T-helper 2 cell treated with Interferon-gamma antibody and Interleukin-4, amounts not matched to agents 100 ng/mL and 5 ng/mL, for 36 hours (primary cell): ENCODE measurements around the gene MSI2. TPM values are rescaled to one million over a fixed set of nuclear protein-coding genes. Genes with fewer than 3 reads are reported as not detected.

Experiments
- intact Hi-C: fragments of 100-400 bp; cut with micrococcal nuclease; formaldehyde crosslinking; loops from one replicate; pipeline ENCODE4 v1.15.1; 2023
- total RNA-seq: library from RNA; stranded (reverse); gene quantifications from 2 replicates; pipeline ENCODE4 v1.2.3, GENCODE V29; 2022

The MSI2 gene
- total RNA-seq, 1 donor from 2014 or later, result 140 TPM

DNA sequence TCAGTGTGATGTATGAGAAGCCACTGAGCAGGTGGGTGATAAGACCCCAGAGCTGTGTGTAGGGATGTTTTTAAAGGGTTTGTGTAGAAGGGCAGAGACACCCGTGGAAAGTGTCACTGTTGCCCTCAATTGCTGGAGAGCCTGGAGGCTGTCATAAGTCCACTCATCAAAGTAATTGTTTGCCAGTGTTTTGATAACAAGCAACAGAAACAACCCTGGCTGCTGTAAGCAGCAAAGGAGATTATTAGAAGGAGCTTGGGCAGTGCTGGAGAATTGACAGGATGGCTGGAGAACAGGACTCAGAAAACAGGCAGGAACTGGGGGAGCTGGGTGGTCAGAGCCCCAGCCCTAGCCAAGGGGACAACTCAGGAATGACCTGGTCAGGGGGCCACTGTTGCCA lies 369.2 kb downstream of the MSI2 start:
- intact Hi-C loops, result no loop called here

DNA sequence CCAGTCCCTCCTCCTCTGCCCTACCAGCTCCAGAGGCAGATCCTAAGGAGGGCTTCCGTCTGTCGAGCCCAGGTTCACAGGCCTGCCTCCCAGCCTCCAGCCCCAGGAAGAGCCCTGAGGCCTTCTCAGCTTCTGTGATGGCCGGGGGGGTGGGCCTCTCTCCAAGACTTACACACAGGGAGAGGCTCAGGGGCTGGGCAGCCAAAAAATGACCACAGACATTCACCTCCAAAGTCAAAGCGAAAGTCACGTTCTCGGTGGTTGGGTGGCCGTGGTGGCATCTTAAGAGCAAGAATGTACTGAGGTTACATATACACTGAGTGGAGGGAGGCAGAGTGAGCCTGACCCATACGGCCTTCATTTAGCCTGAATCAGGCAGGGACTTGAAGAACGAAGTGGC lies 369.6 kb downstream of the MSI2 start:
- intact Hi-C loops, result no loop called here

DNA sequence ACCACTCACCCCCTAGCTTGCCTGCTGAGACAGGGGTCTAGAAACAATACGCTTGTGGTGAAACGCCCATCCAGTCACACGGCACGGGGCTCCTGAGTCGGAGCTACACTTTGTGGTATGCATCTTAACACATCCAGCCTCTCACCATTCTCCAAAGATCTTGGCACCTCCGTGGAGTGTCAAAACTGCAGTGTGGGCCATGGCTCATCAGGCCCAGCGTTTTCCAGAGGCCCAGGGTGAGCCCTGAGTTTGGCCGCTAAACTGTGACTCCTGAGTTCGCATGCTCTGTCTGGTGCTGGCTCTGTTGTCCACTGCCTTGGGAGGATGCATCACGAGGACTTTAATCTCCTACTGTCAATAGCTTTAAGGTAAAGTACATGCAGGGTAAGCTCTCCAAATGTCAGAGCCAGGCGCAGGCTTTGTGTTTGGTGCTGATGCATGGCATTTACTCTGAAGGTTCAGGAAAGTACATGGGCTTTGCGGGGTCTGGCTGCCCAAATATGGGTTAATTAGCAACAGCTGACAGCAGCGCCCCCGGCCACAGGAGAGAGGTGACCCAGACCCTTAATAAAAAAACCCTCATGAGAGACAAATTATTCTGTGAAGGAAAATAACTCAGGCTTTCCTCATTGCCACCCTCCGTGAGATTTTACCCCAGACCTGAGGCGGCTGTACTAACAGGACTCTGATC lies 370.3 kb downstream of the MSI2 start:
- intact Hi-C loops, result no loop called here

DNA sequence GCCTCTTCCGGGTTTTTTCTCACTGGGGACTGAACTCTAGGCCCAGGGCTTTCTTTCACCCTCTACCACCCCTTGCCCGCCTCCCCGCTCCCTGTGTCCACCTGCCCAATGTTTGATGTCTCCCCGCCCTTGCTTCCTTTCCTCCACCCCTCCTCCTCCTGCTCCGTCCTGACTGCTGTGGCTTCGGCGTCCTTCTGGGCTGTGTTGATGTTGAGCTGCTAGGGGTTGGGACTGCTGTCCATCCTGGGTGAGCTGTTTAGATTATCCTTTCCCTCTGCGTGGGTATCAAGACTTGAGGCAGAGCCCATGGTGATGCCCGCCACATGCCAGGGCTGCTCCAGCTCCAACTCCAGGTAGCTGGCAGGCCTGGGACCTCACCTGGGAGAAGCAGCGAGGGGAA lies 371.3 kb downstream of the MSI2 start:
- intact Hi-C loops, result no loop called here

DNA sequence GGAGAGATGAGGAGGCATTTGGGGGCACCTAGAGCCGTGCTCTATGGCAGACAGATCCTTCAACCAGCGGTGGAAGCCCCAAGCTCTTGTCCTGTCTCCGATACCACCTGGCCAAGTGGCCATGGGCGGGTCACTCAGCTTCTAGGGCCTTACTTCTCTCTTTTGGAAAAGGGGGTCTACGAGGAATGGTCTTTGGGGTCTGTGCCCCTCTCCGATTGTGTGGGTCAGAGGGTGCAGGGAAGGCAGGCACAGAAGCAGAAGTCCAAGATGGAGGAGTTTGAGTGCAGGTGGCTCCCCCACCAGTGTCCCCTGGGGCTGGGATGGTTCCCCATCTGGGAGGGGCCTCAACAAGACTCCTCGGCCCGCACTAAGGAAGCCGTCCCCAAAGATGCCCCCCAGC lies 372.1 kb downstream of the MSI2 start:
- intact Hi-C loops, result no loop called here

DNA sequence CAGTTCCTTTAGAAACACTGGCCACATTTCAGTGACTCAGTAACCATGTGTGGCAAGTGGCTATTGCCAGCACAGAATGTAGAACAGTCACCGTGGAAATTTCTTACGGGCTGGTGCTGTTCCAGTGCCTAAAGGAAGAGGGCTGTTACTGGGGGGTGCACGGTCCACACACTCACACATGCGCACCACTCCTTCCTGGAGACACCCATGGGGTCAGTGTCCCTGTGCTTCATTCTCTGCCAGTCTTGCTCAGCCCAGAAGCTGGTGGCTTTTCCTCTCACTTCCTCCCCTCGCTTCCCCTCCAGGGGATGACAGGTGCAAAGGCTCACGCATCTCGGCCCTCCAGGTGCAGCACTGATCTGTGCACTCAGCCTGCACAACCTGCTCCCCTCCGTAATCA lies 373.1 kb downstream of the MSI2 start:
- intact Hi-C loops, result no loop called here

DNA sequence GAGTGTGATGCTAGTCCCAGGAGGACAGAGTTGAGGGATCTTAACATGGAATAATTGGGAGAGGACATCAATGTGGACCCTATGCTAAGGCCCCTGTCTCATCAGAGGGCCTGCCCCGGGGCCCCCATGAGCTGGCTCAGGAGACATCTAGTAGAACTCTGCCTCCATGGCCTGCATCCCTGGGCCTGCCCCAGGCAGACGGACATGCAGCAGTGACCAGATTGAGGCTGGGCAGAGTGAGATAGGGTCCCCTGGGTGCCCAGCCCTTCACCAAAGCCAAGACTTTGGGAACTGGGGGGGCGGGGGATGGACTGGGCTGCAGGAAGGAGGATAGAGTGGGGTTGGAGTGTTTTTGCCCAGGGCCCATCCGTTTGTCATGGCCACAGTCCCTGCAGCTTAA lies 373.6 kb downstream of the MSI2 start:
- intact Hi-C loops, result no loop called here

DNA sequence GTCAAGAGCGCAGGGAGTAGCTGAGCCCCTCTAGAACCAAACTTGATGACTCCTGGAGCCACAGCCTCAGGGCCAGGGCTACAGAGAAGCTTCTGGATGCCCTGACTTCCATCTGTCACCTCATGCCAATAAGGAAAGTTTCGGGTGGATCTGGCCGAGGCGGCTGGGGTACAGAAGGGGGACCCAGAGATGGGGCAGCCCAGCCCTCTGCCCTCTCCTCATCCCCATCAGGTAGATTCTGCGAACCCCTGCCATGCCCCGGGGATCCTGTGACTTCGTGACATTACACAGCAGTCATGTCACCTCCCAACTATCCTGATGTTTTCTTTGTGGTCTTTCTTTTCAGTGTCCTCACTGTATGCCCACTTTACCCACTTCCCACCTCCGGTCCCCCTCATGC lies 374.4 kb downstream of the MSI2 start:
- intact Hi-C loops, result no loop called here

DNA sequence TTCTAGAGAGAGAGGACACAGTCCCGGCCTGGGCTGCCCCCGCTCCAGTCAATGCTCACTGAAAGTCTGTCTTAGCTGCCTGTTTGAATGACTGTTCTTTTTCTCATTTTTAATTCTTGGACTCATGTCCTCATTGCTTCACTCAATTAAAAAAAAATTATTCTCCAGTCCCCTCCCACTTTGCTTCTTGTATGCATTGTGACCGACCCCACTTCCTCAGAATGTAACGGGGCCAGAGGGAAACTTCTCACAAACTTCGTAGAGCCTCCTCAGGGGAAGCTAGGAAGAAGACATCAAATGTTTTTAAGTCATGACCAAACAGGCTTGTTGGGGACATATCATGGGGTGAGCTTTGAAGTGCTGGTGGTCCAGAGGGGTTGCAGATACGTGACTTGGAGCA lies 375.5 kb downstream of the MSI2 start:
- intact Hi-C loops, result no loop called here

DNA sequence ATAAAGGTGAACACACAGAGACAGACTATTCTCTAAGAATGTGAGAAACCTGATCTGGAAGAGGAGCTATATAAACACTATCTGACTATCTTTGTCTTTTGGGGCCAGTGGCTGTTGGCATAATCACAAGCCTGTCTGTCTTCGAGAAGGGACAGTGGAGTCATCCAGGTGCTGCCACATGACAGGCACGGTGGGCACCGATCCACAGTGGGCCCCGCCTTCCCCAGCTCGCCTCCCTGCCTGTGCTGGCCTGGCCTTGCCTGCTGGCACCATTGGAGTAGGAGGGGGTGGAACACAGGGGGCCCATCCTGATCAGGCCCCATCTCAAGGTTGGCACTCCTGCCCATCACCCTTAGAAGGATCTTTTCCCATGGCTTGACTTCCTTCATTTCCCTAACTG lies 376.0 kb downstream of the MSI2 start:
- intact Hi-C loops, result no loop called here

DNA sequence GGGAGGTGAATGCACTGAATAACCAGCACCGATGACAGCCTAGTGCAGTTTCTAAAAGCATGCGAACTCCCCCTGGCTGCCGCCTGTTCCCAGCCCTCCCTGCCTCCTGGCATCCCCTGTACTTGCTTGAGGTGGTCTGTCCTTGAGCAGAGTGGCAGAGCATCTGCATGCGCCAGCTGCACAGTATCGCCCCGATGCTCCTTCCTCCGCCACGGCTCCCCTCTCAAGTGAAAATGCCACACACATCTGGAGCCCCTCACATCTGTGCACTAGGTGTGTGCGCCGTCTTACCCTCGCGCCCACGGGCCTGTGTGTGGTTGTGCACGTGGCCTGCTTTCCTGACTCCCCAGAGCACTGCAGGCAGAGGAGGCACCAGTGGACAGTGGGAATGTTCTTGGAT lies 376.9 kb downstream of the MSI2 start:
- intact Hi-C loops, result no loop called here

DNA sequence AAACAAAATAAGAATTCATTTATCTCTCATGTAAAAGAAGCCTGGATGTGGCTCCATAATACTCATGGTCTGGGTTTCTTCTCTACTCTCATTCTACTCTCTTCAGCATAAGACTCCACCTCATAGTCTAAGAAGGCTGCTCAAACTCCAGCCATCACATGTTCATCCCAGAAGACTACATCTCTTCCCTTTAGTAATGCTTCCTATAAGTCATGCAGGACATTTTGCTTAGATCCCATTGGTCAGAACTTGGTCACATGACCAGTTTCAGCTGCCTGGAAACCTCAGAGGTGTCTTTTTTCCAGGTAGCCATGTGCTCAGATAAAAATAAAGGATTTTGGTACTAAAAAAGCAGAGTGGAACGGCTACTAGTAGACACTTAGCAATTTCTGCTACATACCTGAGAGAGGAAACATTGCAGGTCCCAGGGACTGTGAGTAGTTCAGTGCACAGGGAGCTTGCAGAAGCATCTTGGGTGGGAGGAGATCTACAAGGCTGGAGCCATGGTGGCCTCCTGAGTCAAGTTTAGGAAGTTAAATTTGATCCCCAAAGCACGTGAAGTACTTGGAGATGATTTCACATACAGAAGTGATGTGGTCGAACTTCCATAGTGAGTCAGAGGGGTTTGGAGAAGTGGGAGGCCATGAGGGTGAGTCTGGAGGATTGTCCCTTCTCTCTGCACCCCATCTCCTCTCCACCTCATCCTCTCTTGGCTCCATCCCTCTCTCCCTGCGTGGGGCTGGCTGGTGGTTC lies 378.6 kb downstream of the MSI2 start:
- intact Hi-C loops, result no loop called here

DNA sequence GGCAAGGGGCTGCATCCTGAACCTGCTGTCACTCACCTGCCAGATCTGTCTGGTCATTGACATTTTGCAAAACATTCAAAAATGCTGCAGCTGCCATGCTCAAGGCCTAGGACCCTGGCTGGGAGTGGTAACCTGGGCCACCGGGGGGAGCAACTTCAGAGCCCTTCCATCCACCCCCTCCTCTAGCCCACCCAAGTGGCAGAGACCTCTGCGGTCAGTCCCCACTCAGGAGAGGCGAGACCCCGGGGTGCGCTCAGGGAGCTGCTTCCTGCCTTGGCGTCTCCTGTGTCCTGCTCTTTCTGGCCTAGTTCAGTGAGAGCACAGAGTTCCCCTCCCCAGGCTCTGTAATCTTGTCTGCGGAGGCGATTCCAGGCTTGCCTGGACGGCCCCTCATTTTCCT lies 380.0 kb downstream of the MSI2 start:
- intact Hi-C loops, result no loop called here

DNA sequence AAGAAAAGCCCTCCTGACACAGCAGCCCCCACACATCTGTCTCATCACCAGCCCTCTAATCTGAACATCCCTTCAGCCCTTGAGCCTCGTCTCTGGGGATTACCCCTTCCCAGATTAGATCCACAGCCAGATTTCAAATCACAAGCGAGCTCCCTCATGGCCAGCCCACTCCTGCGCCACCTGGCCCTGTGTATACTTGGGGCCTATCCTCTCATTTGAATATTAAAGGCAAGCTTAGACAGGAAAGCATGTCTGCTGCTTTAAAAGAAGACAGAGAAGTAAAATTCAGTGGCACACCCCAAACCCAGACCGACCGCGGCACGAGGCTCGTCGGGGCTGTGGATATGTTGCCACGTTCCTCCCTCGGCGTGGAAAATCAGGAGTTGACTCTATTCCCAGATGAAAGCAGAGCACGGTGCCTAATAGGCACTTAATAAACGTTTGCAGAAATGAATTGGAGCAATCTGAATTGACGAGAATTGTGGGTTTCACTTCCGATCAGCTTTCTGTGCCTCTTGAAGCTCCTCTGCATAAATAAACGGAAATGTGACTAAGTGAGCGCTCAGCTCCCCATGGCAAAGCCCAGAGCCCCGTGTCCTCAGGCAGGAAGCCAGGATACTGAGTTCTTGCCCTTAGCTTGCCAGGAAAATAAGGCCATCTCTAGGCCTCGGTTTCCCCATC lies 380.8 kb downstream of the MSI2 start:
- intact Hi-C loops, result no loop called here

DNA sequence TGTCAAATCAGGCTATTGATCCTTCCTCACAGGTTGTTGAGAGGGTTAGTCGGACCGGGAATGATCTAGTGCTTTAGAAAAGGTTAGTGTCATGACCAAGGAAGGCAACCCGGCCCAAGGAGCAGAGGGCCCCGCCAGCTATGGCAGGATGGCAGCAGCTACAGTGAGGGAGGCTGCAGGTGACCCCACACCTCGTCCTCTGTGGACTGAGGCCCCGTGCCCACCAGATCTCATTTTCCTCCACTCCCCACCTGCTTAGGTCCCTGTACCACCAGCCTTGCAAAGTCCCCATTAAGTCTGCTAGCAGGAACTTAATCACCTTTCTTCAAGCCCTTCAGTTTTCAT lies 381.3 kb downstream of the MSI2 start:
- intact Hi-C loops, result no loop called here

DNA sequence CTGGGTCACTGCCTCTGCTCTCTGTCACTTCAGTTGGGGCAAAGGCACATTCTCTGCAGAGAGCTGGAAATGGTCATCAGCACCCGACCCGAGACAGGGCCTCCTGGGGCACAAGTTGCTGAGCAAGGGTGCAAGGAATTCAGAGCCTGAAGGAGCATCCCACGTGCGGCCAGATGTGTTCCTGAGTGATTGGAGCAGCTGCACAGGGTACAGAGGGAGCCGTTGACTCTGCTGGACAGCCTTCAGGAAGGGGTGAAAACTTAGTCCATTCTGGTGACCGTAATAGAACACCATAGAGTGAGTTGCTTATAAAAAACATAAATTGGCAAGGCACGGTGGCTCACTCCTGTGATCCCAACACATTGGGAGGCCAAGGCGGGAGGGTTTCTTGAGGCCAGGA lies 382.0 kb downstream of the MSI2 start:
- intact Hi-C loops, result no loop called here

DNA sequence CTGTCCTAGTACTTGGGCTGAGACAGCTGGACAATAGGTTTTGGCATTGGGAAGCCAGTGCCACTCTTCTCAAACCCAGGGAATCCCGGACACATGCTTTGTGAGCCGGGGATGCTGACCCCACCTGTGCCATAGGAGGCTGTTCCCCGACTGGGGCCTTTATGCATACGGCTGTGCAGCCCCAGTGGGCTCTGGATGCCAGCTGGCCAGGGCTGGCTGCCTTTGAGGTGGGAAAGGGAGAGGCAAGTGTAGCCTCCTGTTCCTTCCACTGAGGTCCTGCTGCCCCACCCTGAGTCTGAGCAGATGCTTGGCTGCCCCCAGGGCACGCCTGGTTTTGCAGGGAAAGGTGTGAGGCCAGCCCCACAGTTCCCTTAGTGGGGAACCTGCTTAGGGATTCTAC lies 383.1 kb downstream of the MSI2 start:
- intact Hi-C loops, result no loop called here

DNA sequence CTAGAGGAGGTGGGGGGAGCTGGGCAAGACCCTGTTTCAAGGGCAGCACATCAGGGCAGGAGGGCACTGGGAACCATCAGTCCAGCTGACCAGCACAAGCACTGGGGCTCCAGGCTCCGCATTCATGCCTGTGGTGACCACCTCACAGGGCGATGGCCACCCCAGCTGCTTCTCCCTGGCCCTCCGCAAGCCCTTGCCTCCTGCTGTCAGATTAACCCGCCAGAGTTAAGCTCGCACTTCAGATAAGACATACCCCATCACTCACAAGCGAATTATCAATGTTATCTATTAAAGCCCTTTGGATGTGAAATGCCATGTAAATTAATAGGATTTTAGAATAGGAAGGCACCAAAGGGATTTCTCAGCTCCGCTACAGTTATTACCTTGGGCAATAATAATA lies 383.8 kb downstream of the MSI2 start:
- intact Hi-C loops, result no loop called here

DNA sequence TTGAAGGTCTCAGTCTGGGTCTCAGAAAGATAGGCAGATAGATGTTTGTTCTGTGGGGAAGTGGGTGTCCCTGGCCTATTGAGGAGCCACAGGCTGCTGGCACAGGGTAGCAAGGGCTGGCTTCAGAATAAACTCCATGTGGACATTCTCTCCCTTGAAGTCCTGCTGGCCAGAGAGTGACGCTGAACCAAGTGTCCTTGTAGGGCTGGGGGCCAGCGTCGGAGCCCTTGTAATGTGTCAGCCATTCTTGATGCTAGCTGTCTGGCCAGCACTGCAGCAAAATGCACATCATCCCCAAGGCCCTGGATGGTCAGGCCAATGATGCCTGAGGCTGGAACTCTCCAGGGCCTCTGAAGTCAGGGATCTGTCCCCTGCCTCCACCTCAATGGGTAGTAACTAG lies 385.4 kb downstream of the MSI2 start:
- intact Hi-C loops, result no loop called here

DNA sequence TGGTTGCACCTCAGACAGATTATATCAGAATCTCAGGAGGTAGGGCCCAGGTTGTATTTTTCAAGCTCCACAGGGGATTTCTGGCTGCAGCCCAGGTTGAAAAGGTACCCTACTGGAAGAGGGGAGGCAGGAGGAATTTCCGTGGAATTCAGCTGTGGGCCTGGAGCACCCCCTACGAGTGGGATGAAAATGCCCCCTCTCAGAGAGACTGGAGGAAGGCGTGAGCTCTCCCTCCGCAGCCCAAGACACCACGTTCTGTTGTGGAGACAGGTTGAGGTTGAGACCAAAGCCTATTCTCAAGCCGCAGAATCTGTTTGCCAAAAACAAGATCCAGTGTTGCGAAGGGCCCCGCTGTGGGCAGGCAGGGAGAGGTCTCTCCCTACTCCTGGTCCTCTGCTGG lies 386.7 kb downstream of the MSI2 start:
- intact Hi-C loops, result no loop called here

DNA sequence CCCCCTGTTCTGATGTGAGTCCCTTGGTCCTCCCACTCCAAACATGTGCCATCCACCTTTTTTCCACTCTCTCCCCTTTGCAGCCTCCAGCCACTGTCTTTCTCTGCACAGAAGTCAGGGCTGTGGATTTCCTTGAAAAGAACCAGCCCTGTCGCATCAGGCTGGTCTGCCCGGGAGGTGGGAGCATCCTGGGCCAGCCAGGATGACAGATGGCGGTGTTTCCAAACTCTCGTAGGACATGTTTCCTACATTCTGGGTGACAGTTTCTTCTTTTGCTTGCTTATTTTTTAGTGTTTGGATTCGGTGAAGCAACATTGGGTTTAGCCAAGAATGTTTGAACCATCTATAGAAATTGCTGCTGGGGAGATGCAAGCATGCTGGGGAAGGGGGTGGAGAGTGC lies 388.0 kb downstream of the MSI2 start:
- intact Hi-C loops, result no loop called here

DNA sequence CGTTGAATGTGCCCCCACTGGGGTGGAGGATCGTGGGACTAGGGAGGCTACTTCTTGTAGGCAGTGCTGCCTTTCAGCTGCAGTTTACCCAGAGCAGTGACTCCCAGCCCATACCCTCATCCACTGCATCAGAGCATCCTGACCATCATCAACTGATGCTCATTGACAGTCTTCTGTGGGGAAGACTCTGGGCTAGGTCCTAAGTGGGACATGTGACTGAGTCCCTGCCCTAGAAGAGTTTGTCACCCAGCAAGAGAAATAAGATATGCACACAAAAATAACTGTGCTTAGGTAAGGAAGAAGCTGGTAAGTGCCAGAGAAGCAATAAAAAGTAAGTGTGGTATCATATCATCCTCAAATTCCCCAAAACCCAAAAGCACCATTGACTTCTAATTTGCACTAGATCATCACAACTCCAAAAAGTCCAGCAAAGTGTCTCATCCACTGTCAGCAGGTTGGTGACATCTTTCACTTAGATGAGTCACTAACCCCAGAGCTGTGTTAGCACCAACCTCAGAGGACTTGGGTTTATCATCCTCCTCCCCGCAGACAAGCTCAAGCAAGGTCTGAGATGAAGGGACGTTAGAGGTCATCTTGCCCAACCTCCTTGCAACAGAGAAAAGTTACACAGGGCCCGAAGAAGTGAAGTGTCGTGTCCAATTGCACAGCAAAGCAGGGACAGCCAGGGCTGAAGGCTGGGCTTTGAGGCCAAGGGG lies 389.8 kb downstream of the MSI2 start:
- intact Hi-C loops, result no loop called here
